Left renal cortex interstitium (tissue), 4 donors: ENCODE data around the gene MICOS13. TPM values are rescaled to one million over a fixed set of nuclear protein-coding genes. Genes with fewer than 3 reads are reported as not detected.

Source experiments
- DNase-seq, 4 donors: peaks; one replicate each; pipeline ENCODE4 v3.0.0-alpha.2; 2013; ENCODE audit warnings: low read depth in 4 of 4, low spot score in 2 of 4, missing footprints in 1 of 4
- polyA plus RNA-seq, 4 donors: library from polyadenylated mRNA; unstranded; fragments of 120-200 nt; gene quantifications; one replicate each; pipeline ENCODE4 v1.2.1, GENCODE V29; 2013; ENCODE audit not compliant: insufficient read length in 4 of 4

MICOS13 gene
- polyA plus RNA-seq = 10 to 100 TPM; 33.7 to 73.6 (median 50.8) TPM

DNA sequence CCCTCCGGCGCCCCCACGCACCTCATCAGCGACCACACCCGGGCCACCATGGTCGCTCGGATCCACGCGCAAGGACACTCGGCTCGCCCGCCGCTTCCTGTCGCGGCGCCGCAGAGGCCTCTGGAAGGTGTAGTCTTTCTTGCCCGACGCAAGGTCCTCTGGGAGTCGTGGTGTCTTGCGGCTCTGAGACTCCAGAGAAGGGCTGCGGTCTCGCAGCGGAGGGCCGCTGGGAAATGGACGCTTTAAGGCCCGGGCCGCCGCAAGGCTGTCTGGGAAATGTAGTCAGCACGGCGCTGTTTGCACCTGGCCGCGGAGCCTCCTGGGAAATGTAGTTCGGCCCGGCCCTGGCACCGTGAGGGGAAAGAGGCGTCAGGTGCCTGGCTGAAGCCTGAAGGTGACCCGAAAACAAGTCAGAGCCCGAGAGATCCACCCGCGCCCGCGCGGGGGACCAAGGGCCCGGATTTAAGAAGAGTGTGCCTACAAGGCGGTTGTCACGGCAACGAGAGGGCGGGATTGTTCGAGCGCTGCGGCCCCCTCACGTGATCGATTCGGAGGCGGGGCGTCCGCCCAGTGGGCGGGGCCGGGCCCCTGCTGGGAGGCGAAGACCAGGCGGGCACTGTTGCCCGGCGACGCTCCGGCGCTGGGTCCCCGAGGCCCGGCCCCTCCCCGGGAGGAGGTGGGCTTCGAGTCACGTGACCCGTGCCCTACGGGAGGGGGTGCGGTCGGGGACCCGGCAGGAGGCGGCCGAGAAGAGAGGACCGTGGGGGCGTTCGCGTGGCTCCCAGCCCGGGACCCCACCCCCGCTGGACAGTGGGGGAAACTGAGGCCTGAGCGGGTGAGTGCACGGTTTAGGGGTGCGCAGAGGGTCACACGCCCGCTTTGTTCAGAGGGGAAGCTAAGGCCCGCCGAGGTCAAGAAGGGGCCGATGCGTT lies at the start of gene MICOS13, which contains the start of gene HSD11B1L:
TSS of gene MICOS13 (minus strand) at position 80 of the 932 bp plus-strand sequence. CDS start at position 50, 30 bp downstream.
TSS of gene HSD11B1L (plus strand) at position 591 of the 932 bp plus-strand sequence. CDS start 3,806 bp downstream, outside the sequence.
- peak; percentile 96 to 97 (median 97) for DNase-seq

DNA sequence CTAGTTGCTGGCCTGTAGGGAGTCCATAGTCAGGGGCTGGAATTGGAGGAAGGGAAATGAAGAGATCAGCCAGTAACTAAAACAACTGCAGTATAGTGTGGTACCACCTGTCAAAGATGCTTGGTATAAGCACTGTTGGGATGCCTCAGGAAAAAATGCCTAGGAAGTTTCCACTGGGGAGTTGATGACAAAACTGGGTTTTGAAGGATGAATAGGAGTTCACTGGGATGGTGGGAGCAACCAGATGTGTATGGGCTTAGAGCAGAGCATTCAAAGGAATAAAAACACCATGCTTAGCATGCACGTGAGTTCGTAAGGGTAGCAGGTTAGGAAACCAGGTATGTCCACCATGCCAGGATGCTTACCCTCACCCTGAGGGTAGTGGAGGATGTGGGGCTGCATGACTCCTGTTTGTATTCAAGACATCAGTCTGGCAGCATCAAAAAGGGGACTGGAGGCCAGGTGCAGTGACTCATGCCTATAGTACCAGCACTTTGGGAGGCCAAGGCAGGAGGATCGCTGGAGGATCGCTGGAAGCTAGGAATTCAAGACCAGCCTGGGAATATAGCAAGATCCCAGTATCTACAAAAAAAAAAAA lies 47.2 kb upstream of the MICOS13 start:
- no peak for DNase-seq

DNA sequence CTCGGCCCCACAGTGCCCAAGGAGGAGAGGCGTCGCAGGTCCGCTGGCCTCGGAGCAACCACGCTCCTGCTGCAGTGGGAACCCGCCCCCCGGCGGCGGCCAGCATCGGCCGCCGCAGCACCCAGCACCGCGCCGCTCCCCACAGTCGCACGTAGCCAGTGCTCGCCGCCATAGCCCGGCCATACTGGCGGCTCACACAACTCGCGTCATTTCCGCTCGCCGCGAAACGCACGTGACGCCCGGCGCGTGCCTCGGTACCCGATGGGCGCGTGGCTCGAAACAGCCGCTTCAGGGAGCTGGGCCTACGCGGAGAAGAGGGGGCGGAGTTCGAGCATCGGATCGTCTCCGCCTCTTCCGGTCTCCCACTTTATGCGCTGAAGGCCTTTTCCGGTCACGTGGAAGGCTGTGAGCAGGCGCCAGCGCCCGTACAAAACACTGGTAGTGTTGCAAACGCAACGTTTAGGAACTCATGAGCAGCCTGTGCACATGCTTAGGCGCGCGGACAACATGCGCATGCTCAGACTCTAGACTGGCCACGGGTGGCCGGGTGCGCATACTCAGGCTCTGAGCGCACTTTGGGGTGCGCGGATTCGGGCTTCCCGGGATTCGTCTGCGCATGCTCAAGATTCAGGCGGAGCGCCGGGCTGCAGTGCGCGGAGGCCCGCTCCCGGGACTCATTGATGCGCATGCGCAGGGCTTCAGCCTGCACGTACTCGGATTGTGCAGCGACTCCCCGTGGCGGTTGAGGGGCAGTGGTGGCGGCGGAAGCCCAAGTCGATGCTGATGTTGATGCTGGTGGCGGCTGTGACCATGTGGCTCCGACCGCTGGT lies 39.9 kb upstream of the MICOS13 start, which contains the start of the genes CATSPERD and LONP1:
TSS of gene CATSPERD (plus strand) at position 677 of the 830 bp plus-strand sequence. CDS start at position 778, 101 bp downstream.
TSS of gene LONP1 (minus strand) at position 186 of the 830 bp plus-strand sequence. CDS start at position 172, 14 bp downstream.
- peak; percentile 97 to 99 (median 98) for DNase-seq

GRCh38 chr19:5719274-5719960 lies 39.1 kb upstream of the MICOS13 start:
- no peak for DNase-seq

- no peak for DNase-seq
Observed at GRCh38 chr19:5718579-5719273, 38.4 kb upstream of the MICOS13 start.

- no peak for DNase-seq
Observed at GRCh38 chr19:5718037-5718578, 37.8 kb upstream of the MICOS13 start.

GRCh38 chr19:5717215-5717935 lies 37.1 kb upstream of the MICOS13 start:
- no peak for DNase-seq

GRCh38 chr19:5714816-5715215 lies 34.5 kb upstream of the MICOS13 start:
- no peak for DNase-seq

DNA sequence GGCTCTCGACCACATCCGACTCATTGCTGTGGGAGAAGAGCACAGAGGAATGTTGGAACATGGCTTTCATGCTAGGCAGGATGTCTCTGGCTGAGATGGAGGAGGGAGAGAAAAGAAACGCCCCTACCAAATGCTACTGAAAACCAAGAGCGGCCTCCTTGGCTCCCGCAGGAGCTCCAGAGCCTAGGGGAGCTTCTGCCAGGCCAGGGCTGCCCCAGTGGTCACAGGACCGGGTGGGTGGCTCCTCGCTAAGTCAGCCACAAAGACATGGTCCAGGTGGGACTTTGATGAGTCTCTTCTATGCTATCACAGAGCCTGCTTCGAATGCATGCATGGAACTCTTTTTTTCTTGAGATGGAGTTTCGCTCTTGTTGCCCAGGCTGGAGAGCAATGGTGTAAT lies 32.9 kb upstream of the MICOS13 start:
- DNase-seq = no peak

GRCh38 chr19:5711713-5712161 lies 31.4 kb upstream of the MICOS13 start:
- no peak for DNase-seq

DNA sequence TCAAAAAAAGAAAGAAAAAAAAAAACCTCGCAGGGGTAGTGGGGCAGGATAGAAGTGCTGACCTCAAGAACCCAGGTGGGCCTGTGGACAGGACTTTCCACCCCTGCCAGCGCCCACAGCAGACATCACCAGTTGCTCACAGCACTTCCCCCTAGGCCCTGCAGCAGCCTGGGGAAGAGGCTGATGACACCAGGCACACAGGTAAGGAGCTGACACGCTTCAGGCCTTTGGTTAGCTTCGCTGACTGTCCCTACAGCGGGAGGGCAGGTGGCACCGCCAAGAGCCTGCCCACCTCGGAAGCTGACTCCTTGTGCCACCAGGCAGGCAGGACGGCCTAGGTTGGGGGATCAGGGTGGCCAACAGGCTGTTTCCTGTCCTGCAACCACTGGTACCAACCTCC lies 30.7 kb upstream of the MICOS13 start:
- no peak for DNase-seq

- no peak for DNase-seq
Observed at GRCh38 chr19:5707576-5708575, 27.6 kb upstream of the MICOS13 start.

GRCh38 chr19:5706876-5707573 lies 26.7 kb upstream of the MICOS13 start:
- DNase-seq = no peak

- DNase-seq = no peak
Observed at GRCh38 chr19:5705552-5705951, 25.2 kb upstream of the MICOS13 start.

DNA sequence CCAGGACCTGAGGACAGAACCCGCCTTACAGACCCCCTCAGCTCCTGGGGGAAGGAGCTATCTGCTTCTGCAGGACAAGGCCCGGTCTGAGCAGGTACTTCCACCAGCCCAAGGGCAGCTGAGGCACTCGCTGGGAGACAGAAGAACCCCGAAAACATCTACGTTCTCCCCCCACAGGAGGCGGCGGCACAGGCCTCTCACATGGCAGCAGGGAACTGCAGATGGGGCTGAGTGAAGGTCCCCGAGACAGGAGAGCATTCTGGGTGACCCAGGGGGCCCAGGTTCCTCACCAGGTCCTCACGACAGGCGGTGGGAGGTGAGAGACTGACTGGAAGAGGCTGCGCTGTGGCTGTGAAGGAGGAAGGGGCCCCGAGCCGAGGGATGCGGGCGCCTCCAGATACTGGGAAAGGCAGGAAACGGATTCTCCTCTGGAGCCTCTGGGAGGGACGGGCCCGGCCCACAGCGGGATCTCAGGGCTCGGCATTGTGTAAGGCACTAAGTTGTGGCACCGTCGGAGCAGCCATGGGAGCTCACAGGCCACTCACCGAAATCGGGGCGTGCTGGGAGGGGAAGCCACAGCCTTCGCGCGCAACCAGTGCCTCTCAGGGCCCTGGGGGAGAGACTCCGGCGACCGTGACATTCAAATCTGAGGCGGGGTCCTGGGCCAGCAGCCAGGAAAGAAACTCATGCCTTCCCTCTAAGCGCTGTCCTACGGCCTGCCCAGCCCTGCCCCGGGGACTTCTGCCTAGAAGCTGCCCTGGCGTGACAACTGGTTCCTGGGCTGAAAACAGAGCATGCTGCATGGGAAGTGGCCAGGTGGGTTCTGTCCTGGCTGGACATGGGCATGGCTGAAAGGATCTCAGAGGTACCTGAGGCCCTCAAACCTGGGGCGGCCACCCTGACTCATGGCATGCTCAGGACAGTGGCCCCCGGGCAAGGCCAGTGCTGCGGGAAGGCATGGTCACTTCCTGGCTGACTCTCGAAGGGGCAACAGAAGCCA lies 23.8 kb upstream of the MICOS13 start:
- no peak for DNase-seq
